GM19455 (cell line): Measurements from ENCODE around the gene ERGIC3.

Experiments
- ATAC-seq: cut with Tn5 transposase; IDR thresholded peaks from one replicate; pipeline ENCODE4 v1.9.1; 2021; ENCODE audit not compliant: unreplicated experiment

Gene ERGIC3

GRCh38 chr20:35595901-35596300 lies 54.0 kb downstream of the ERGIC3 start:
- no peak for ATAC-seq

GRCh38 chr20:35597186-35597585 lies 55.3 kb downstream of the ERGIC3 start:
- no peak for ATAC-seq

GRCh38 chr20:35598476-35598875 lies 56.6 kb downstream of the ERGIC3 start:
- ATAC-seq, result no peak

GRCh38 chr20:35598899-35599775 lies 57.3 kb downstream of the ERGIC3 start:
- no peak for ATAC-seq

- no peak for ATAC-seq
These were observed 57.9 kb downstream of the ERGIC3 start for GRCh38 chr20:35599776-35600120.

GRCh38 chr20:35600176-35600992 lies 58.5 kb downstream of the ERGIC3 start:
- ATAC-seq, result no peak

GRCh38 chr20:35600993-35601973 lies 59.4 kb downstream of the ERGIC3 start:
- no peak for ATAC-seq

- no peak for ATAC-seq
These were observed 60.1 kb downstream of the ERGIC3 start for GRCh38 chr20:35601990-35602389.

GRCh38 chr20:35602851-35603495 lies 61.1 kb downstream of the ERGIC3 start:
- no peak for ATAC-seq

- no peak for ATAC-seq
These were observed 62.0 kb downstream of the ERGIC3 start for GRCh38 chr20:35603695-35604448.

- ATAC-seq, result no peak
These were observed 62.5 kb downstream of the ERGIC3 start for GRCh38 chr20:35604449-35604747.

GRCh38 chr20:35606127-35606526 lies 64.2 kb downstream of the ERGIC3 start:
- no peak for ATAC-seq
